ENCODE results near the gene TUT7.
"Not testable (repeated sequence)": the region's sequence is repeated elsewhere in the genome, so short reads cannot be mapped to it uniquely, and the experiment has no call there.

TUT7 gene

DNA sequence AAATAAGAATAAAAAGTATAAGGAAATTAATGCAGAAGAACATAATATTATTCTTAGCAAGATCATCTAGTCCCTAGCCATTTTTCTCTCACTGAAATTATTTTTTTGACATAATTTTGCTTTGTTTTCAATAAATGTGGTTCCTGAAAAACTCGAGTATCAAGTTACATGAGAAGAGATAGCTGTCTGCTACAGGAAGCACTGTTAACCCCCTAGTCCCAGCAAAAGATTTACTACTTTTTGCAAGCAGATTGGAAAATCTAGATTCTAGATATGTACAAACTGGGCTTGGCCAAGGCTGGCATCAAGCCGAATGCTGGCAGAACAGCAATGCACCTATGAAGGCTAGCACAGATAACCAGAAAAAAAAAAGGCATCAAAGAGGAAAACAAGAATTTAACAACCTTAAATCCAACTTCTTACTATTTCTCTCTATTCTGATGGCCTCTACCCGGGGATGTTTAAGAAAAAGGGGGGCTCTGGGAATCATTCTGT, 49.9 kb downstream of the TUT7 start:
- peak in 1 of 2 donors; percentile 17 for DNase-seq (ENCODE audit: low read depth in 2 of 2)

DNA sequence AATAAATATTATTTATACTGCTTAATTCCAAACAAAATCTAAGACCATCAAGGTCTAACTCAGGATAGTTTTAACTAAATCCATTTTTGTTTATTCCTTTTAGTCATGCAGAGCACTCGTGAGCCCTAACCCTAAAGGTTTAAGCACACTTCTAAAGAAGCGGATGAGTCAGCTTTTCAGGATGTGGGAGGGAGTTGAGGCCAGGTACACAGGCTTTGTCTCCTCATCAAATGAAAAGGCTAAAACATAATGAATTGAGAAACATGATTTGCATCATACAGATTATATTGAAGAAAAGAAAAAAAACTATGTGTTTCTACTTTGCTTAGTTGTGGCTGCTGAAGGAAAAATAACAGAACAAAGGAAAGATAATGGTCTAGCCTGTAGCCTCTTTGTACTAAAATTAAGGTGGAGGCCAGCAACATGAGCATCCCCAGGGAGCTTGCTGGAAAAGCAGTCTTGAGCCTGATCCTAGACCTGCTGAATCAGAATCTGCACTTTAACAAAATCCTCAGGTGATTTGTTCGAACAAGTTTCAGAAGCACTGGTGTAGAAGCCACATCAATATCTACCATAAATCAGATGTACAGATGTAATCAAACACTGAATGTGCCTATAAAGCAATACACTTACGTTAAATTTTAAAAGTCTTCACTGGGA, 50.8 kb downstream of the TUT7 start:
- no peak overlapping the region for H3K4me3 ChIP-seq (replicated peaks in 1 of 2; ENCODE audit: low read depth in 2 of 2, low read length in 2 of 2)
- TF ChIP-seq, protein P1, sequence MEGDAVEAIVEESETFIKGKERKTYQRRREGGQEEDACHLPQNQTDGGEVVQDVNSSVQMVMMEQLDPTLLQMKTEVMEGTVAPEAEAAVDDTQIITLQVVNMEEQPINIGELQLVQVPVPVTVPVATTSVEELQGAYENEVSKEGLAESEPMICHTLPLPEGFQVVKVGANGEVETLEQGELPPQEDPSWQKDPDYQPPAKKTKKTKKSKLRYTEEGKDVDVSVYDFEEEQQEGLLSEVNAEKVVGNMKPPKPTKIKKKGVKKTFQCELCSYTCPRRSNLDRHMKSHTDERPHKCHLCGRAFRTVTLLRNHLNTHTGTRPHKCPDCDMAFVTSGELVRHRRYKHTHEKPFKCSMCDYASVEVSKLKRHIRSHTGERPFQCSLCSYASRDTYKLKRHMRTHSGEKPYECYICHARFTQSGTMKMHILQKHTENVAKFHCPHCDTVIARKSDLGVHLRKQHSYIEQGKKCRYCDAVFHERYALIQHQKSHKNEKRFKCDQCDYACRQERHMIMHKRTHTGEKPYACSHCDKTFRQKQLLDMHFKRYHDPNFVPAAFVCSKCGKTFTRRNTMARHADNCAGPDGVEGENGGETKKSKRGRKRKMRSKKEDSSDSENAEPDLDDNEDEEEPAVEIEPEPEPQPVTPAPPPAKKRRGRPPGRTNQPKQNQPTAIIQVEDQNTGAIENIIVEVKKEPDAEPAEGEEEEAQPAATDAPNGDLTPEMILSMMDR (IDR thresholded peaks at IDR 0.05; ENCODE audit: low read depth, low read length), result no peak
- DNase-seq (ENCODE audit: low read depth in 2 of 2), result peak; percentile 24 to 54

More for the DNA sequence above, 49.9 kb downstream of the TUT7 start:
- H3K4me3 ChIP-seq (replicated peaks in 1 of 2; ENCODE audit: low read depth in 2 of 2, low read length in 2 of 2), result no peak overlapping the region
- TF ChIP-seq, protein P1 (IDR thresholded peaks at IDR 0.05; ENCODE audit: low read depth, low read length), result no peak

DNA sequence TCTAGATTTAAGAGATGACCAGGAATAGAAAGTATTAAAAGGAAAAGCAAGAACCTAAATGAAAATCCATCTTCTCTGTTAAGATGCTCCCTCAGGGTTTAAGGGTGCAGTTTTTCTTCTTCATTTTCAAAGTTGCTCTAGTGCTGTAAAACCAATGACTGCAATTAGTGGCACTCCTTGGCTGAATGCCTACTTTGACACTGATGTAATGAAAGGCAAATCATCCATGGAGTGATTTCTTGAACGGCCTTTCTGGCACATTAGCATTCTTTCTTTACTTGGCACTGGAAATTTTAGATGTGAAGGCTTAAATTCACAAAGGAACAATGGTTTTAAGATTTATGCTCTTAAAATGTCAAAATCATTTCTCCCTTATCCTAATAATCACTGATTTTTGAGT, 52.5 kb downstream of the TUT7 start:
- no peak overlapping the region for H3K4me3 ChIP-seq (replicated peaks in 1 of 2; ENCODE audit: low read depth in 2 of 2, low read length in 2 of 2)
- TF ChIP-seq, protein P1 (IDR thresholded peaks at IDR 0.05; ENCODE audit: low read depth, low read length), result no peak
- DNase-seq (ENCODE audit: low read depth in 2 of 2), result no peak

DNA sequence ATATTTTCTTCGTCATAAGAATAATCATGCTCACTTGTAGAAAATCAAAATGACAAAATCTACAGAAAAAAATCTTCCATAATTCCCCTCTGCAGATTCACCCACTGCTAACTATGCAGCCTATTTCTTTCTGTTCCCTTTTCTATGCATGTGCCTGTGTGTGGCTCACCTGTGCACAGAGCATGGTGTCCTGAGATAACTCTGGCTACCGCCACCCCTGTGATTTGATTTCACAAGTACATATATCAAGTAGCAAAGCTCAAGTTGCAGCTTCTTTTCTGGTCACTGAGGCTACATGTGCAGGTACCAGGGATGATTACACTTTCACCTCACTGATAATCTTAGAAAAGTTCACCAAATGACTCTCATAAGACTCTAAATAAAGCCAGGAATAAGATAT, 53.5 kb downstream of the TUT7 start:
- no peak for DNase-seq (ENCODE audit: low read depth in 2 of 2)
- TF ChIP-seq, protein P1 (IDR thresholded peaks at IDR 0.05; ENCODE audit: low read depth, low read length), result no peak
- no peak overlapping the region for H3K4me3 ChIP-seq (replicated peaks in 1 of 2; ENCODE audit: low read depth in 2 of 2, low read length in 2 of 2)

DNA sequence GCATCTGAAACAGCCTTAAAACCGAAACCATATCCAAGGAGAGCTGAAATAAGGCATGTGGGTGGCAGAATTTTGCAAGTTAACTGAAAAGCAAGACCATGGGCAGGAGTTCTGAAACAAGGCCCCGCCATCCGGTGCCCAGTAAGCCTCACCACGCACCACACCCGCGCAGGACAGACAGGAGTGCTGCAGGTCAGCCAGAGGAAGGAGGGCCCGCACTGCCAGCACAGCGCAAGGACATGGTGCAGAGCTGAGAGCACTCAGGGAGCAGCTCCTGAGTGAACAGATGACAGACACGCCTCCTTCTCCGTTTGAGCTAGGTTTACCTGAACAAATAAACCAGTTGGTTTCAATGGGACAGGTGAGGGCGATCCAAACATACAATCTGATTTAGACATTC, 55.3 kb downstream of the TUT7 start:
- TF ChIP-seq, protein P1 (IDR thresholded peaks at IDR 0.05; ENCODE audit: low read depth, low read length), result no peak
- no peak for DNase-seq (ENCODE audit: low read depth in 2 of 2)
- H3K4me3 ChIP-seq (replicated peaks in 1 of 2; ENCODE audit: low read depth in 2 of 2, low read length in 2 of 2), result no peak overlapping the region

DNA sequence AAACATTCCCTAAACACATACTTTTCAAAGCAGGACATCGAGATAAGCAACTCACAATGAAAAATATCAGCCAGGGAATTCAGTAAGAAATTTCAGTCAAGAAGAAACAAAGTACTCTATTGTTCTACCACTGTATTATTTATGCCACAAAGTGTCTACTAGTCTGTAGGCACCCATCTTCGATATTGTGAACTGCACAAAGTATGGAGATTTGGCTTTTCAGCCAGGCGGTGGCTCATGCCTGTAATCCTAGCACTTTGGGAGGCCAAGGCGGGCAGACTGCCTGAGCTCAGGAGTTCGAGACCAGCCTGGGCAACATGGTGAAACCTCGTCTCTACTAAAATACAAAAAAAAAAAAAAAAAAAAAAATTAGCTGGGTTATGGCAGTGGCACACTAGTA, 63.9 kb downstream of the TUT7 start:
- not testable (repeated sequence) for H3K4me3 ChIP-seq (replicated peaks in 1 of 2; ENCODE audit: low read depth in 2 of 2, low read length in 2 of 2); DNase-seq (ENCODE audit: low read depth in 2 of 2)

DNA sequence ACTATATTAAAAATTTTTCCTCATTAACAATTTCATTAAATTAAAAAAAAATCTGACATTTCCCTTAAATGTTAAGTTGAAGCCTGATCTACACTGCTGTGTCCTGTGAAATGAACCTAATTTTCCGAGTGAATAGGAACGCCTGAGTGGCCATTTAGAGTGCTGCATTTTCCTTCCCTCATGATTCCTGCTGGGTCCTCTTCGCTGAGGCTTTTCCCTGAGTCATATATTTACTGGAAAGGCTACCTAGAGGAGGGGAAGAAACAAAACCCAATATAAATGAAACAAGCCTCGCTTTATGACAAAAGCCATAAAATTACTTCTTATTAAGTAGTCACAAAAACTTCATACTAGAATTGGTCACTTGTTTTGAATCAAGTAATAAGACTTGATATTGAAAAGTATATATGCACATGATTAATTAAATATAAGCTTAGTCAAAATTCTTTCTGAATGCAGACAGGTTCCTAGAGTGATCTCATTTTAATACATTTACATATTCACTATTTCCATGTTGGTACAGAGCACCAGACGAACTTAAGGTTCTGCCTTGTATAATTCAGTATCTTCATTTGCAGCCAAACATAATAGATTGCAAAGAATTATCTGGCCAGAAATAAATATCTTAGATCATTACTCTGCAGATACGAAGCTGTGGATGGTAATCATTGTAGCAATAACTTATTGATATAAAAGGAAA, 65.6 kb downstream of the TUT7 start:
- TF ChIP-seq, protein P1 (IDR thresholded peaks at IDR 0.05; ENCODE audit: low read depth, low read length), result no peak
- no peak for DNase-seq (ENCODE audit: low read depth in 2 of 2)
- H3K4me3 ChIP-seq (replicated peaks in 1 of 2; ENCODE audit: low read depth in 2 of 2, low read length in 2 of 2), result no peak overlapping the region
